Measurements from ENCODE around the gene SLC22A9.

DNA sequence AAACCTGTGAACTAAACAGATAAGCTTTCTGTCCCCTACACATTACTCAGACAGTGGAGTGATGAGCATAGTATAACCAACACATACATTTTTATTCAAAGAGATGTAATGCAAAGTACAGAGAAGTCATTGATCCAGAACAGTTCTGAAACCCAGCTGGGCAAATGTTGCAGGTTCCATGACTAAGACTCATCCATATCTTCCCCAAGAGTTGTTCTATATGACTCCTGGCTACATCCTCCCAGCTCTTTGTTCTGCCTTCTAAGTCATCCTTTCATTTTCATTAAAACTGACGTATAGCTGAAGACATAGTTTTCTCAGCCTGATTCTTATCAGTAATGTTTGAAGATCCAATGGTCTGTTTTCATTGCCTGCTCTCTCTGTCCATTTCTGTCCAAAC lies 74.1 kb downstream of the SLC22A9 start:
- TF ChIP-seq, protein P1, sequence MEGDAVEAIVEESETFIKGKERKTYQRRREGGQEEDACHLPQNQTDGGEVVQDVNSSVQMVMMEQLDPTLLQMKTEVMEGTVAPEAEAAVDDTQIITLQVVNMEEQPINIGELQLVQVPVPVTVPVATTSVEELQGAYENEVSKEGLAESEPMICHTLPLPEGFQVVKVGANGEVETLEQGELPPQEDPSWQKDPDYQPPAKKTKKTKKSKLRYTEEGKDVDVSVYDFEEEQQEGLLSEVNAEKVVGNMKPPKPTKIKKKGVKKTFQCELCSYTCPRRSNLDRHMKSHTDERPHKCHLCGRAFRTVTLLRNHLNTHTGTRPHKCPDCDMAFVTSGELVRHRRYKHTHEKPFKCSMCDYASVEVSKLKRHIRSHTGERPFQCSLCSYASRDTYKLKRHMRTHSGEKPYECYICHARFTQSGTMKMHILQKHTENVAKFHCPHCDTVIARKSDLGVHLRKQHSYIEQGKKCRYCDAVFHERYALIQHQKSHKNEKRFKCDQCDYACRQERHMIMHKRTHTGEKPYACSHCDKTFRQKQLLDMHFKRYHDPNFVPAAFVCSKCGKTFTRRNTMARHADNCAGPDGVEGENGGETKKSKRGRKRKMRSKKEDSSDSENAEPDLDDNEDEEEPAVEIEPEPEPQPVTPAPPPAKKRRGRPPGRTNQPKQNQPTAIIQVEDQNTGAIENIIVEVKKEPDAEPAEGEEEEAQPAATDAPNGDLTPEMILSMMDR (IDR thresholded peaks at IDR 0.05): no peak
- no peak for TF ChIP-seq POLR2A (IDR thresholded peaks at IDR 0.05)
- TF ChIP-seq POLR2AphosphoS5 (IDR thresholded peaks at IDR 0.05): no peak
- no peak for TF ChIP-seq EP300 (IDR thresholded peaks at IDR 0.05; ENCODE audit: low read depth)
